WTC11 (cell line): ENCODE measurements around the gene ZNF547. TPM values are rescaled to one million over a fixed set of nuclear protein-coding genes. Genes with fewer than 3 reads are reported as not detected.
A peak's percentile ranks its signal among the peaks of the same experiment; 100 is the strongest.

ENCODE experiments used
- ATAC-seq: fragments of 200-7000 bp; cut with Tn5 transposase; 2 replicates; pipeline ENCODE4 v1.10.0; 2021; ENCODE audit warnings: mild to moderate bottlenecking, moderate library complexity
- CTCF ChIA-PET: fragments of 300-600 bp; sonication (Branson Sonifier 250); formaldehyde crosslinking; loops from one replicate; lab custom pipeline; 2021; ENCODE audit warnings: antibody characterized with exemption; lab: Charles Lee
- POLR2A ChIA-PET: fragments of 350-600 bp; sonication (Branson Sonifier 250); formaldehyde crosslinking; loops from one replicate; lab custom pipeline; 2021; ENCODE audit warnings: antibody characterized with exemption; lab: Charles Lee
- DNase-seq: peaks from one replicate; pipeline ENCODE4 v3.0.0; 2021; ENCODE audit warnings: low spot score
- H3K27ac Mint-ChIP-seq: 2 replicates; pipeline ENCODE4 v1.8.0; 2021; ENCODE audit warnings: mixed read lengths
- H3K27me3 Mint-ChIP-seq: 2 replicates; pipeline ENCODE4 v1.8.0; 2021; ENCODE audit warnings: low read depth, mild to moderate bottlenecking, moderate library complexity, mixed read lengths
- H3K36me3 Mint-ChIP-seq: 2 replicates; pipeline ENCODE4 v1.8.0; 2021; ENCODE audit warnings: mixed read lengths
- H3K4me1 Mint-ChIP-seq: 2 replicates; pipeline ENCODE4 v1.8.0; 2022; ENCODE audit warnings: mixed read lengths
- H3K4me3 Mint-ChIP-seq: 2 replicates; pipeline ENCODE4 v1.8.0; 2021; ENCODE audit warnings: mild to moderate bottlenecking, moderate library complexity, mixed read lengths
- H3K9me3 Mint-ChIP-seq: 2 replicates; pipeline ENCODE4 v1.8.0; 2021; ENCODE audit warnings: mixed read lengths
- ARID4B ChIP-seq: sonication (generic); formaldehyde crosslinking; IDR thresholded peaks from 2 replicates; pipeline ENCODE4 v1.8.0; 2023; ENCODE audit warnings: missing genetic modification reagents, mild to moderate bottlenecking, borderline replicate concordance
- CBFB ChIP-seq: sonication (generic); formaldehyde crosslinking; IDR thresholded peaks from 2 replicates; pipeline ENCODE4 v1.8.1; 2022; ENCODE audit warnings: mild to moderate bottlenecking, low read depth, missing genetic modification reagents
- CREM ChIP-seq: sonication (generic); formaldehyde crosslinking; IDR thresholded peaks from 2 replicates; pipeline ENCODE4 v1.8.1; 2022; ENCODE audit warnings: mild to moderate bottlenecking, missing genetic modification reagents, moderate library complexity
- E2F4 ChIP-seq: sonication (generic); formaldehyde crosslinking; IDR thresholded peaks from 2 replicates; pipeline ENCODE4 v1.8.1; 2022; ENCODE audit warnings: low read depth, mild to moderate bottlenecking, moderate library complexity, missing genetic modification reagents, borderline replicate concordance
- ESRRA ChIP-seq: sonication (generic); formaldehyde crosslinking; IDR thresholded peaks from 2 replicates; pipeline ENCODE4 v1.8.1; 2022; ENCODE audit warnings: mild to moderate bottlenecking, missing genetic modification reagents, borderline replicate concordance
- FOXJ3 ChIP-seq: sonication (generic); formaldehyde crosslinking; IDR thresholded peaks from 2 replicates; pipeline ENCODE4 v1.9.0; 2021; ENCODE audit warnings: missing genetic modification reagents, mild to moderate bottlenecking, borderline replicate concordance
- FOXK1 ChIP-seq: sonication (generic); formaldehyde crosslinking; IDR thresholded peaks from 2 replicates; pipeline ENCODE4 v1.8.0; 2022; ENCODE audit warnings: mild to moderate bottlenecking, moderate library complexity, missing genetic modification reagents
- FOXP1 ChIP-seq: sonication (generic); formaldehyde crosslinking; IDR thresholded peaks from 2 replicates; pipeline ENCODE4 v1.8.0; 2022; ENCODE audit warnings: missing genetic modification reagents, mild to moderate bottlenecking, moderate library complexity, borderline replicate concordance
- GABPB1 ChIP-seq: sonication (generic); formaldehyde crosslinking; IDR thresholded peaks from 2 replicates; pipeline ENCODE4 v1.8.1; 2023; ENCODE audit warnings: mild to moderate bottlenecking, missing genetic modification reagents
- GTF2I ChIP-seq: fragments of 250-450 bp; sonication (Bioruptor Pico); conservative IDR thresholded peaks from 2 replicates; pipeline ENCODE4 v1.4.0; 2021; ENCODE audit warnings: mild to moderate bottlenecking
- NFATC4 ChIP-seq: fragments of 250-450 bp; sonication (Bioruptor Pico); IDR thresholded peaks from 2 replicates; pipeline ENCODE4 v1.9.0; 2021; ENCODE audit warnings: mild to moderate bottlenecking
- NFE2L1 ChIP-seq: sonication (generic); formaldehyde crosslinking; IDR thresholded peaks from 2 replicates; pipeline ENCODE4 v1.8.1; 2023; ENCODE audit warnings: missing genetic modification reagents
- NFYB ChIP-seq: sonication (generic); formaldehyde crosslinking; conservative IDR thresholded peaks from 2 replicates; pipeline ENCODE4 v1.8.0; 2022; ENCODE audit warnings: low read depth, missing genetic modification reagents
- NR1H2 ChIP-seq: sonication (generic); formaldehyde crosslinking; IDR thresholded peaks from 2 replicates; pipeline ENCODE4 v1.9.0; 2021; ENCODE audit warnings: mild to moderate bottlenecking, moderate library complexity, missing genetic modification reagents
- RELA ChIP-seq: sonication (generic); formaldehyde crosslinking; IDR thresholded peaks from 2 replicates; pipeline ENCODE4 v1.8.1; 2022; ENCODE audit warnings: missing genetic modification reagents, mild to moderate bottlenecking, borderline replicate concordance
- SMAD4 ChIP-seq: sonication (generic); formaldehyde crosslinking; IDR thresholded peaks from 2 replicates; pipeline ENCODE4 v1.8.0; 2022; ENCODE audit warnings: mild to moderate bottlenecking, missing genetic modification reagents
- SP1 ChIP-seq: sonication (generic); formaldehyde crosslinking; conservative IDR thresholded peaks from 2 replicates; pipeline ENCODE4 v1.8.1; 2022; ENCODE audit warnings: missing genetic modification reagents
- ZBTB21 ChIP-seq: sonication (generic); formaldehyde crosslinking; IDR thresholded peaks from 2 replicates; pipeline ENCODE4 v1.8.1; 2023; ENCODE audit warnings: mild to moderate bottlenecking, missing genetic modification reagents, borderline replicate concordance
- ZNF219 ChIP-seq: sonication (generic); formaldehyde crosslinking; IDR thresholded peaks from 2 replicates; pipeline ENCODE4 v1.8.0; 2023; ENCODE audit warnings: missing genetic modification reagents, mild to moderate bottlenecking, borderline replicate concordance
- ZNF281 ChIP-seq: sonication (generic); formaldehyde crosslinking; IDR thresholded peaks from 2 replicates; pipeline ENCODE4 v1.8.0; 2023; ENCODE audit warnings: mild to moderate bottlenecking, missing genetic modification reagents
- total RNA-seq: library from RNA; stranded (reverse); gene quantifications from 3 replicates; pipeline ENCODE4 v1.2.3, GENCODE V29; 2021
- TF ChIP-seq, protein P1 (sequence below): fragments of 250-450 bp; sonication (Bioruptor Pico); IDR thresholded peaks from 2 replicates; pipeline ENCODE4 v1.9.0; 2021; ENCODE audit warnings: mild to moderate bottlenecking
- TF ChIP-seq, protein P2 (sequence below): sonication (generic); formaldehyde crosslinking; IDR thresholded peaks from 2 replicates; pipeline ENCODE4 v1.8.1; 2022; ENCODE audit warnings: low read depth, missing genetic modification reagents, borderline replicate concordance

ZNF547 gene
- total RNA-seq, 1 experiment from 2014 or later = 2.3 TPM

DNA sequence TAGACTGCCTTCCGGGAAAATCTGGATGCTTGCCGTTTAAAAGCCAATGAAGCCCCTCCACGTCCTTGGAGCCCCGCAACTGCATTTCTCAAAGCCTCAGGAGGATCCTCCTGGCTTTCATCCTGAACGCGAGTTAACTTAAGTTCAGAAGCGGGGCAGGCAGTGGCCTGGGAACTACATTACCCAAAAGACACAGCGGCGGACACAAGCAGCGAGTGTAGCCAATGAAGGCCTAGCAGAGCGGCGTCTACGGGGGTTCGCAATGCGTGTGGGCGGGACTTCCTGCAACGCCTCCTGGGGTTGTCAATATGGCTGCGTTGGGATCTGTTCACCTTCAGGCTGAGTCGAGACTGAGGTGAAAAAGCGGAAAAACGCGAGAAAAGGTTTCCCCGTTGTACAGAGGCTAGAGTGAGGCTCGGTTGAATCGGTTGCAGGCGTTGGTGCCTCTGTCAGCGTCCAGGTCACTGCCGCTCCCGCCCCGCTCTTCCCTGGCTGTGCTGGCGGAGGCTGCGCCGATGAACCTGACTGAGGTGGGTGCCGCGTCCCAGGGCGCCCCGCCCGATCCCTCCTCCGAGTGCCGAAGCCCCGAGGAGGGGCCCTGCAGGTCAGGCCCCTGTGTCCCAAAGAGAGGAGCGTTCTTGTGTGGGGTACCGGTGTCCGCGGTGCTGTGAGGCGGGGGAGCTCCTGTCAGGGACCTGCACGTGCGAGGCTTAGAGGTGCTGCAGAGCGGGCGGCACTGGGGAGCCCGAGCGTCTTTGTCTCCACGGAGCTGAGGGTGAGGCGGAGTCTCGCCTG is 47.7 kb downstream of the ZNF547 start, which contains the start of gene ZNF17:
TSS of gene ZNF17 (plus strand) at position 285 of the 795 bp plus-strand sequence. CDS start 2,455 bp downstream, outside the sequence.
- Mint-ChIP-seq H3K27ac (peak within 1 kb of the TSS; percentile 35; the same call in 1 of the 2 replicates), H3K4me1 (peaks cover 10% of the 10 kb centered on the region), H3K4me3 (peak within 1 kb of the TSS; percentile 92), H3K36me3 (no peaks in the 10 kb centered on the region; the same call in 1 of the 2 replicates), H3K27me3 (peaks cover 7% of the 10 kb centered on the region), H3K9me3 (no peaks in the 10 kb centered on the region)
- ATAC-seq (peak; percentile 98), DNase-seq (peak; percentile 93)
- ChIA-PET POLR2A (interaction anchor here (0.6 kb wide), 1 partner anchor 298 kb away, joined by 3 read pairs; the partner anchor contains the start of gene ZNF154), CTCF (no interaction called here)
- no peak for TF ChIP-seq E2F4 (CRISPR knock-in tag)
- no peak for TF ChIP-seq NFATC4 (CRISPR knock-in tag)
- TF ChIP-seq, protein P1, sequence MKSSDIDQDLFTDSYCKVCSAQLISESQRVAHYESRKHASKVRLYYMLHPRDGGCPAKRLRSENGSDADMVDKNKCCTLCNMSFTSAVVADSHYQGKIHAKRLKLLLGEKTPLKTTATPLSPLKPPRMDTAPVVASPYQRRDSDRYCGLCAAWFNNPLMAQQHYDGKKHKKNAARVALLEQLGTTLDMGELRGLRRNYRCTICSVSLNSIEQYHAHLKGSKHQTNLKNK (CRISPR knock-in tag) = no peak
- no peak for TF ChIP-seq FOXJ3 (CRISPR knock-in tag)
- TF ChIP-seq, protein P2, sequence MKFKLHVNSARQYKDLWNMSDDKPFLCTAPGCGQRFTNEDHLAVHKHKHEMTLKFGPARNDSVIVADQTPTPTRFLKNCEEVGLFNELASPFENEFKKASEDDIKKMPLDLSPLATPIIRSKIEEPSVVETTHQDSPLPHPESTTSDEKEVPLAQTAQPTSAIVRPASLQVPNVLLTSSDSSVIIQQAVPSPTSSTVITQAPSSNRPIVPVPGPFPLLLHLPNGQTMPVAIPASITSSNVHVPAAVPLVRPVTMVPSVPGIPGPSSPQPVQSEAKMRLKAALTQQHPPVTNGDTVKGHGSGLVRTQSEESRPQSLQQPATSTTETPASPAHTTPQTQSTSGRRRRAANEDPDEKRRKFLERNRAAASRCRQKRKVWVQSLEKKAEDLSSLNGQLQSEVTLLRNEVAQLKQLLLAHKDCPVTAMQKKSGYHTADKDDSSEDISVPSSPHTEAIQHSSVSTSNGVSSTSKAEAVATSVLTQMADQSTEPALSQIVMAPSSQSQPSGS = no peak
- no peak; the same call in 1 of the 2 replicates for TF ChIP-seq ARID4B (CRISPR knock-in tag)
- TF ChIP-seq CBFB (CRISPR knock-in tag) = no peak
- no peak for TF ChIP-seq RELA
- TF ChIP-seq ZBTB21 (CRISPR knock-in tag) = no peak
- TF ChIP-seq SP1 (CRISPR knock-in tag) = peak; percentile 82
- no peak for TF ChIP-seq NFE2L1
- TF ChIP-seq SMAD4 = no peak
- no peak for TF ChIP-seq ESRRA (CRISPR knock-in tag)
- peak; percentile 68; the same call in 1 of the 2 replicates for TF ChIP-seq CREM (CRISPR knock-in tag)
- TF ChIP-seq NFYB (CRISPR knock-in tag) = peak; percentile 84
- no peak for TF ChIP-seq ZNF219 (CRISPR knock-in tag)
- peak; percentile 83; the same call in 1 of the 2 replicates for TF ChIP-seq FOXP1 (CRISPR knock-in tag)
- 0 out of 2 replicates have a peak, but pooled peaks have one; percentile 30 for TF ChIP-seq NR1H2 (CRISPR knock-in tag)
- peak; percentile 98 for TF ChIP-seq FOXK1 (CRISPR knock-in tag)
- no peak for TF ChIP-seq GTF2I (CRISPR knock-in tag)
- no peak for TF ChIP-seq ZNF281 (CRISPR knock-in tag)
- TF ChIP-seq GABPB1 (CRISPR knock-in tag) = peak; percentile 82
